ENCODE measurements around the gene ALDH1L2. TPM values are rescaled to one million over a fixed set of nuclear protein-coding genes. Genes with fewer than 3 reads are reported as not detected.

The ALDH1L2 gene
- total RNA-seq, 1 donor = 55.4 TPM

- H3K4me3 ChIP-seq (ENCODE audit: insufficient read depth, low read length) = no peak overlapping the region
- no peak for DNase-seq (ENCODE audit: insufficient read length, low spot score, missing footprints)
- no peak overlapping the region for H2AFZ ChIP-seq (ENCODE audit: low read length)
- H3K27ac ChIP-seq (ENCODE audit: low read depth, low read length) = no peak overlapping the region
- no peaks in the 10 kb centered on the region for H4K20me1 ChIP-seq (ENCODE audit: insufficient read depth, low read length)
- no peaks in the 10 kb centered on the region for H3K79me2 ChIP-seq (ENCODE audit: insufficient read depth, low read length)
- no peak for TF ChIP-seq CTCF (IDR thresholded peaks at IDR 0.05; ENCODE audit: extremely low read depth, low read depth, low read length)
- H3K4me2 ChIP-seq (ENCODE audit: insufficient read depth, low read length) = no peak overlapping the region
- H3K9me3 ChIP-seq (ENCODE audit: low read depth, low read length) = no peaks in the 10 kb centered on the region
- no peaks in the 10 kb centered on the region for H3K4me1 ChIP-seq (ENCODE audit: insufficient read depth, low read length)
- H3K27me3 ChIP-seq (ENCODE audit: insufficient read depth, low read length) = peaks cover 17% of the 10 kb centered on the region
- H3K36me3 ChIP-seq (ENCODE audit: insufficient read depth, low read length) = no peaks in the 10 kb centered on the region
These were observed 7.4 kb upstream of the ALDH1L2 start for GRCh38 chr12:105091476-105092206.

GRCh38 chr12:105090361-105090760, 6.1 kb upstream of the ALDH1L2 start:
- no peaks in the 10 kb centered on the region for H3K79me2 ChIP-seq (ENCODE audit: insufficient read depth, low read length)
- no peaks in the 10 kb centered on the region for H3K36me3 ChIP-seq (ENCODE audit: insufficient read depth, low read length)
- H3K9me3 ChIP-seq (ENCODE audit: low read depth, low read length) = no peaks in the 10 kb centered on the region
- no peak overlapping the region for H2AFZ ChIP-seq (ENCODE audit: low read length)
- no peak overlapping the region for H3K4me3 ChIP-seq (ENCODE audit: insufficient read depth, low read length)
- H4K20me1 ChIP-seq (ENCODE audit: insufficient read depth, low read length) = no peaks in the 10 kb centered on the region
- no peak for TF ChIP-seq CTCF (IDR thresholded peaks at IDR 0.05; ENCODE audit: extremely low read depth, low read depth, low read length)
- H3K4me1 ChIP-seq (ENCODE audit: insufficient read depth, low read length) = no peaks in the 10 kb centered on the region
- no peak overlapping the region for H3K27ac ChIP-seq (ENCODE audit: low read depth, low read length)
- no peak for DNase-seq (ENCODE audit: insufficient read length, low spot score, missing footprints)
- no peak overlapping the region for H3K4me2 ChIP-seq (ENCODE audit: insufficient read depth, low read length)
- peaks cover 17% of the 10 kb centered on the region for H3K27me3 ChIP-seq (ENCODE audit: insufficient read depth, low read length)

- H3K4me2 ChIP-seq (ENCODE audit: insufficient read depth, low read length) = no peak overlapping the region
- no peaks in the 10 kb centered on the region for H3K79me2 ChIP-seq (ENCODE audit: insufficient read depth, low read length)
- no peaks in the 10 kb centered on the region for H3K4me1 ChIP-seq (ENCODE audit: insufficient read depth, low read length)
- H3K27me3 ChIP-seq (ENCODE audit: insufficient read depth, low read length) = peaks cover 17% of the 10 kb centered on the region
- H3K4me3 ChIP-seq (ENCODE audit: insufficient read depth, low read length) = no peak overlapping the region
- no peak overlapping the region for H3K27ac ChIP-seq (ENCODE audit: low read depth, low read length)
- H4K20me1 ChIP-seq (ENCODE audit: insufficient read depth, low read length) = no peaks in the 10 kb centered on the region
- no peaks in the 10 kb centered on the region for H3K36me3 ChIP-seq (ENCODE audit: insufficient read depth, low read length)
- no peak for TF ChIP-seq CTCF (IDR thresholded peaks at IDR 0.05; ENCODE audit: extremely low read depth, low read depth, low read length)
- H3K9me3 ChIP-seq (ENCODE audit: low read depth, low read length) = no peaks in the 10 kb centered on the region
- no peak overlapping the region for H2AFZ ChIP-seq (ENCODE audit: low read length)
- DNase-seq (ENCODE audit: insufficient read length, low spot score, missing footprints) = no peak
These were observed 5.6 kb upstream of the ALDH1L2 start for GRCh38 chr12:105089817-105090216.

GRCh38 chr12:105085501-105085900, 1.2 kb upstream of the ALDH1L2 start:
- Histone ChIP-seq H4K20me1 (ENCODE audit: insufficient read depth, low read length) (no peaks in the 10 kb centered on the region), H3K79me2 (ENCODE audit: insufficient read depth, low read length) (peaks cover 30% of the 10 kb centered on the region), H3K4me3 (ENCODE audit: insufficient read depth, low read length) (no peak overlapping the region), H3K27ac (ENCODE audit: low read depth, low read length) (no peak overlapping the region), H3K36me3 (ENCODE audit: insufficient read depth, low read length) (no peaks in the 10 kb centered on the region), H3K4me1 (ENCODE audit: insufficient read depth, low read length) (peaks cover 17% of the 10 kb centered on the region), H3K4me2 (ENCODE audit: insufficient read depth, low read length) (no peak overlapping the region), H3K9me3 (ENCODE audit: low read depth, low read length) (no peaks in the 10 kb centered on the region), H3K27me3 (ENCODE audit: insufficient read depth, low read length) (no peaks in the 10 kb centered on the region), H2AFZ (ENCODE audit: low read length) (no peak overlapping the region)
- TF ChIP-seq CTCF (IDR thresholded peaks at IDR 0.05; ENCODE audit: extremely low read depth, low read depth, low read length) = no peak
- DNase-seq (ENCODE audit: insufficient read length, low spot score, missing footprints) = no peak

Measured in osteoblast (primary cell).